IMR-90 (cell line): Measurements from ENCODE around the gene VASH1. TPM values are rescaled to one million over a fixed set of nuclear protein-coding genes. Genes with fewer than 3 reads are reported as not detected.

Source experiments
- ATAC-seq: fragments of 200-7000 bp; cut with Tn5 transposase; 2 replicates; pipeline ENCODE4 v1.9.1; 2020; ENCODE audit warnings: low read depth, mild to moderate bottlenecking, moderate library complexity
- BruUV-seq: library from RNA; stranded (reverse); fragments of 400-500 nt; replicated peaks from 2 replicates; lab custom pipeline; 2021; lab: Mats Ljungman, UMichigan
- CTCF ChIA-PET: fragments of 300-600 bp; formaldehyde crosslinking; extraction: SDS; loops from one replicate; lab custom pipeline; 2021; ENCODE audit warnings: antibody characterized with exemption; lab: Yijun Ruan, JAX
- POLR2A ChIA-PET: fragments of 300-600 bp; sonication (Branson Sonifier 250); formaldehyde crosslinking; loops from one replicate; lab custom pipeline; 2022; ENCODE audit warnings: antibody characterized with exemption; ENCODE audit not compliant: unreplicated experiment; lab: Charles Lee
- DNase-seq: peaks from one replicate; pipeline ENCODE4 v3.0.0; 2013
- H2AFZ ChIP-seq: replicated peaks from 2 replicates; pipeline ENCODE3; 2013; ENCODE audit warnings: low read length, mild to moderate bottlenecking; ENCODE audit not compliant: poor library complexity
- H2AK5ac ChIP-seq: 2 replicates; pipeline ENCODE4 v1.6.1; 2013; ENCODE audit warnings: low read depth, low read length, inconsistent platforms
- H2AK9ac ChIP-seq: replicated peaks from 2 replicates; pipeline ENCODE3; 2013; ENCODE audit warnings: mild to moderate bottlenecking, low read depth, low read length, moderate library complexity; ENCODE audit not compliant: poor library complexity
- H2BK120ac ChIP-seq: 2 replicates; pipeline ENCODE4 v1.6.1; 2013; ENCODE audit warnings: low read depth, low read length, inconsistent platforms
- H2BK15ac ChIP-seq: 3 replicates; pipeline ENCODE4 v1.6.1; 2013; ENCODE audit warnings: low read depth, low read length, inconsistent platforms
- H2BK20ac ChIP-seq: 2 replicates; pipeline ENCODE4 v1.6.1; 2013; ENCODE audit warnings: low read depth, mild to moderate bottlenecking, inconsistent platforms, low read length, moderate library complexity
- H2BK5ac ChIP-seq: 2 replicates; pipeline ENCODE4 v1.6.1; 2013; ENCODE audit warnings: mild to moderate bottlenecking, low read depth, low read length, inconsistent platforms; ENCODE audit not compliant: poor library complexity, severe bottlenecking
- H3K14ac ChIP-seq: replicated peaks from 2 replicates; pipeline ENCODE4 v1.6.1; 2013; ENCODE audit warnings: low read depth, low read length, inconsistent platforms
- H3K18ac ChIP-seq: 2 replicates; pipeline ENCODE4 v1.6.1; 2013; ENCODE audit warnings: low read depth, low read length, control low read depth
- H3K23ac ChIP-seq: 2 replicates; pipeline ENCODE4 v1.6.1; 2013; ENCODE audit warnings: low read depth, low read length, inconsistent platforms
- H3K27ac ChIP-seq: 2 replicates; pipeline ENCODE4 v1.5.1; 2013; ENCODE audit warnings: mild to moderate bottlenecking, control low read depth, low read length; ENCODE audit not compliant: insufficient read depth
- H3K27me3 ChIP-seq: 2 replicates; pipeline ENCODE4 v1.6.1; 2013; ENCODE audit warnings: low read length; ENCODE audit not compliant: control insufficient read depth, insufficient read depth
- H3K36me3 ChIP-seq: 2 replicates; pipeline ENCODE4 v1.6.1; 2013; ENCODE audit warnings: low read length, mixed read lengths; ENCODE audit not compliant: control insufficient read depth, insufficient read depth
- H3K4ac ChIP-seq: 2 replicates; pipeline ENCODE4 v1.6.1; 2013; ENCODE audit warnings: low read depth, low read length, inconsistent platforms
- H3K4me1 ChIP-seq: 2 replicates; pipeline ENCODE4 v1.6.1; 2013; ENCODE audit warnings: low read length, mixed read lengths; ENCODE audit not compliant: control insufficient read depth, insufficient read depth
- H3K4me2 ChIP-seq: 2 replicates; pipeline ENCODE4 v1.6.1; 2013; ENCODE audit warnings: low read depth, mild to moderate bottlenecking, control low read depth, low read length, moderate library complexity
- H3K4me3 ChIP-seq: 2 replicates; pipeline ENCODE4 v1.5.1; 2013; ENCODE audit warnings: low read depth, mild to moderate bottlenecking, control low read depth, low read length, moderate library complexity; ENCODE audit not compliant: insufficient read depth
- H3K56ac ChIP-seq: 2 replicates; pipeline ENCODE4 v1.6.1; 2013; ENCODE audit warnings: low read length, inconsistent platforms; ENCODE audit not compliant: insufficient read depth; ENCODE audit errors: extremely low read depth
- H3K79me1 ChIP-seq, 2 experiments: 2 replicates each; pipeline ENCODE4 v1.6.1; 2013; ENCODE audit warnings: low read length in 2 of 2, inconsistent platforms in 1 of 2, low read depth in 1 of 2
- H3K9ac ChIP-seq: 2 replicates; pipeline ENCODE4 v1.6.1; 2013; ENCODE audit warnings: low read depth, low read length, control low read depth
- H3K9me1 ChIP-seq: 2 replicates; pipeline ENCODE4 v1.6.1; 2013; ENCODE audit warnings: low read length, inconsistent platforms; ENCODE audit not compliant: insufficient read depth
- H3K9me3 ChIP-seq: 2 replicates; pipeline ENCODE4 v1.6.1; 2013; ENCODE audit warnings: low read length; ENCODE audit not compliant: control insufficient read depth, insufficient read depth
- H4K20me1 ChIP-seq: 2 replicates; pipeline ENCODE4 v1.6.1; 2013; ENCODE audit warnings: low read length, inconsistent platforms; ENCODE audit not compliant: insufficient read depth
- H4K5ac ChIP-seq: 2 replicates; pipeline ENCODE4 v1.6.1; 2013; ENCODE audit warnings: mild to moderate bottlenecking, low read depth, low read length, control low read depth
- H4K8ac ChIP-seq, 2 experiments: 2 replicates each; pipeline ENCODE4 v1.6.1; 2013; ENCODE audit warnings: low read depth in 2 of 2, low read length in 2 of 2, control low read depth in 1 of 2, inconsistent platforms in 1 of 2
- H4K91ac ChIP-seq: 2 replicates; pipeline ENCODE4 v1.6.1; 2013; ENCODE audit warnings: low read depth, low read length, inconsistent platforms; ENCODE audit not compliant: insufficient read depth
- BHLHE40 ChIP-seq: fragments of 150-350 bp; IDR thresholded peaks from 2 replicates; pipeline ENCODE4 v1.6.1; 2016; ENCODE audit warnings: mild to moderate bottlenecking, low read depth, low read length
- CEBPB ChIP-seq: IDR thresholded peaks from 2 replicates; pipeline ENCODE4 v1.6.1; 2012; ENCODE audit warnings: low read depth, low read length, improper control_type of control experiment
- CHD1 ChIP-seq: IDR thresholded peaks from 2 replicates; pipeline ENCODE4 v1.6.1; 2012; ENCODE audit warnings: low read depth, low read length, improper control_type of control experiment
- MAFK ChIP-seq: IDR thresholded peaks from 2 replicates; pipeline ENCODE4 v1.6.1; 2012; ENCODE audit warnings: low read depth, low read length, improper control_type of control experiment
- MAZ ChIP-seq: IDR thresholded peaks from 2 replicates; pipeline ENCODE4 v1.6.1; 2012; ENCODE audit warnings: low read depth, mild to moderate bottlenecking, low read length, improper control_type of control experiment, moderate library complexity, borderline replicate concordance
- MXI1 ChIP-seq: IDR thresholded peaks from 2 replicates; pipeline ENCODE4 v1.6.1; 2012; ENCODE audit warnings: low read depth, mild to moderate bottlenecking, low read length, moderate library complexity, borderline replicate concordance
- POLR2A ChIP-seq: IDR thresholded peaks from 2 replicates; pipeline ENCODE4 v1.6.1; 2012; ENCODE audit warnings: mild to moderate bottlenecking, low read depth, low read length
- RCOR1 ChIP-seq: IDR thresholded peaks from 2 replicates; pipeline ENCODE4 v1.6.1; 2012; ENCODE audit warnings: mild to moderate bottlenecking, low read length, improper control_type of control experiment; ENCODE audit not compliant: insufficient replicate concordance
- RFX5 ChIP-seq: IDR thresholded peaks from 2 replicates; pipeline ENCODE4 v1.8.0; 2012; ENCODE audit warnings: low read depth, mild to moderate bottlenecking, low read length, moderate library complexity
- SMC3 ChIP-seq: fragments of 150-350 bp; IDR thresholded peaks from 2 replicates; pipeline ENCODE4 v1.6.1; 2016; ENCODE audit warnings: low read depth, mild to moderate bottlenecking, antibody characterized with exemption, low read length, moderate library complexity
- WGBS, 2 experiments: methylation state at CpG; one replicate each; pipeline versions ENCODE4 v1.1.5 to v1.1.7; 2013; ENCODE audit warnings: missing lambda C conversion rate in 2 of 2; ENCODE audit not compliant: insufficient read length in 1 of 2; ENCODE audit errors: extremely low coverage in 2 of 2; 5-methylcytosine and 5-hydroxymethylcytosine counted together
- dilution Hi-C: fragments of 300-500 bp; cut with HindIII; formaldehyde crosslinking; loops from one replicate; pipeline ENCODE4 v1.14.3; 2018; ENCODE audit warnings: low sequenced_read_pairs; ENCODE audit not compliant: unreplicated experiment
- in situ Hi-C: fragments of 300-500 bp; cut with MboI; formaldehyde crosslinking; loops from 3 replicates; pipeline ENCODE4 v1.14.3; 2019; ENCODE audit warnings: low sequenced_read_pairs, inconsistent platforms, mixed read lengths
- intact Hi-C: fragments of 100-400 bp; cut with micrococcal nuclease; formaldehyde crosslinking; loops from 2 replicates; pipeline ENCODE4 v1.10.0; 2022
- polyA plus RNA-seq, 3 experiments: library from polyadenylated mRNA; depleted of rRNA; stranded (reverse); fragments of >200 nt; gene quantifications; 2 replicates each; pipeline ENCODE4 v1.2.3, GENCODE V29; 2012; ENCODE audit warnings: low replicate concordance in 1 of 3
- total RNA-seq: library from RNA; depleted of rRNA; stranded (reverse); fragments of >200 nt; gene quantifications from 2 replicates; pipeline ENCODE4 v1.2.3, GENCODE V29; 2012
- TF ChIP-seq, protein P1 (sequence below): conservative IDR thresholded peaks from 2 replicates; pipeline ENCODE4 v1.5.1; 2012; ENCODE audit warnings: mild to moderate bottlenecking, low read depth, low read length, improper control_type of control experiment
- TF ChIP-seq, protein P2 (sequence below): fragments of 150-350 bp; IDR thresholded peaks from 2 replicates; pipeline ENCODE4 v1.6.1; 2017; ENCODE audit warnings: mild to moderate bottlenecking, antibody characterized with exemption, low read length, low read depth

VASH1 gene
- total and polyA plus RNA-seq, 2 of the 4 experiments (the other 2 are of a cell fraction) = 2.0 to 9.5 TPM

DNA sequence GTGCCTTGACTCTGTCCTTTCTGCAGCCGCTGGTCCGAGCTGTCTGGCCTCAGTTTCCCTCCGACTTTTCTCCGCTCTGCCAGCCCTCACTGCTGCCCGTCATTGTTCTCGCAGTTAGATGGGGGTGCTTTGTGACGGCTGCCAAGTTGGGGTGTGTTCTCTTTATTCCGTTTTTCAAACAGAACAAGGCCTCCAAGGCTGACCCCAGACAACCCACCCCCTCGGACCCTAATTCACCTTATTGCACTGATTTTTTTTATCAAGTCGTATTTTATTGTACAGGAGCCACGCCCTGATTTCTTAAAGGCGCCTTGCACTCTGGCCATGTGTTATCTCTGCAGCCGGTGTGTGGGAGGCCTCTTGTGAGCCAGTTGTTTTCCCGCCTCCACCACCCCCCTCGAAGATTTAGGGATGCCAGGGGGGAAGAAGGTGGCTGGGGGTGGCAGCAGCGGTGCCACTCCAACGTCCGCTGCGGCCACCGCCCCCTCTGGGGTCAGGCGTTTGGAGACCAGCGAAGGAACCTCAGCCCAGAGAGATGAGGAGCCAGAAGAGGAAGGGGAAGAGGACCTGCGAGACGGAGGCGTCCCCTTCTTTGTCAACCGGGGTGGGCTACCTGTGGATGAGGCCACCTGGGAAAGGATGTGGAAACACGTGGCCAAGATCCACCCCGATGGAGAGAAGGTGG is 1.3 kb downstream of the VASH1 start:
- Histone ChIP-seq H2BK20ac (no peak overlapping the region), H3K4me3 (peak overlapping the region; percentile 87), H3K9me3 (no peaks in the 10 kb centered on the region), H3K4ac (no peak overlapping the region), H3K14ac (no peak overlapping the region), H3K9me1 (peaks cover 6% of the 10 kb centered on the region; the same call in 1 of the 2 replicates), H3K27ac (no peak overlapping the region; the same call in 1 of the 2 replicates), H3K36me3 (no peaks in the 10 kb centered on the region), H3K56ac (no peak overlapping the region), H4K5ac (0 out of 2 replicates have a peak overlapping the region, but pooled peaks have one; percentile 37), H2BK120ac (no peak overlapping the region), H2AK9ac (peak overlapping the region; percentile 67), H2AFZ (peak overlapping the region; percentile 94), H4K91ac (no peak overlapping the region), H2BK15ac (no peak overlapping the region), H3K18ac (no peak overlapping the region), H3K23ac (peak overlapping the region; percentile 41; the same call in 1 of the 2 replicates), H3K27me3 (no peaks in the 10 kb centered on the region; the same call in 1 of the 2 replicates), H3K9ac (peak overlapping the region; percentile 56), H4K8ac (peak overlapping the region in 1 of 2 experiments; percentile 5; a peak in 1 of 4 replicates), H2BK5ac (no peak overlapping the region), H3K79me1 (no peaks in the 10 kb centered on the region), H2AK5ac (no peak overlapping the region; the same call in 1 of the 2 replicates), H3K4me2 (peak overlapping the region; percentile 97), H4K20me1 (no peaks in the 10 kb centered on the region), H3K4me1 (peaks cover 8% of the 10 kb centered on the region; the same call in 1 of the 2 replicates)
- CTCF ChIA-PET = no interaction called here
- POLR2A ChIA-PET = no interaction called here
- no peak for DNase-seq
- no TSS peak for BruUV-seq
- in situ Hi-C loops (no loop called here), dilution Hi-C loops (no loop called here), intact Hi-C loops (no loop called here)
- TF ChIP-seq RCOR1 = no peak
- no peak for TF ChIP-seq CEBPB
- TF ChIP-seq MAFK = no peak
- TF ChIP-seq SMC3 = no peak
- TF ChIP-seq POLR2A = no peak
- TF ChIP-seq, protein P1, sequence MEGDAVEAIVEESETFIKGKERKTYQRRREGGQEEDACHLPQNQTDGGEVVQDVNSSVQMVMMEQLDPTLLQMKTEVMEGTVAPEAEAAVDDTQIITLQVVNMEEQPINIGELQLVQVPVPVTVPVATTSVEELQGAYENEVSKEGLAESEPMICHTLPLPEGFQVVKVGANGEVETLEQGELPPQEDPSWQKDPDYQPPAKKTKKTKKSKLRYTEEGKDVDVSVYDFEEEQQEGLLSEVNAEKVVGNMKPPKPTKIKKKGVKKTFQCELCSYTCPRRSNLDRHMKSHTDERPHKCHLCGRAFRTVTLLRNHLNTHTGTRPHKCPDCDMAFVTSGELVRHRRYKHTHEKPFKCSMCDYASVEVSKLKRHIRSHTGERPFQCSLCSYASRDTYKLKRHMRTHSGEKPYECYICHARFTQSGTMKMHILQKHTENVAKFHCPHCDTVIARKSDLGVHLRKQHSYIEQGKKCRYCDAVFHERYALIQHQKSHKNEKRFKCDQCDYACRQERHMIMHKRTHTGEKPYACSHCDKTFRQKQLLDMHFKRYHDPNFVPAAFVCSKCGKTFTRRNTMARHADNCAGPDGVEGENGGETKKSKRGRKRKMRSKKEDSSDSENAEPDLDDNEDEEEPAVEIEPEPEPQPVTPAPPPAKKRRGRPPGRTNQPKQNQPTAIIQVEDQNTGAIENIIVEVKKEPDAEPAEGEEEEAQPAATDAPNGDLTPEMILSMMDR = no peak
- TF ChIP-seq RFX5 = no peak
- TF ChIP-seq MXI1 = no peak
- TF ChIP-seq, protein P2, sequence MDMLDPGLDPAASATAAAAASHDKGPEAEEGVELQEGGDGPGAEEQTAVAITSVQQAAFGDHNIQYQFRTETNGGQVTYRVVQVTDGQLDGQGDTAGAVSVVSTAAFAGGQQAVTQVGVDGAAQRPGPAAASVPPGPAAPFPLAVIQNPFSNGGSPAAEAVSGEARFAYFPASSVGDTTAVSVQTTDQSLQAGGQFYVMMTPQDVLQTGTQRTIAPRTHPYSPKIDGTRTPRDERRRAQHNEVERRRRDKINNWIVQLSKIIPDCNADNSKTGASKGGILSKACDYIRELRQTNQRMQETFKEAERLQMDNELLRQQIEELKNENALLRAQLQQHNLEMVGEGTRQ = no peak
- no peak for TF ChIP-seq CHD1
- no peak for TF ChIP-seq BHLHE40
- no peak for TF ChIP-seq MAZ
- 89% methylated on average over 6 of the region's 28 CpGs; no CpG with 5 or more reads in 1 of the 2 experiments for WGBS, 2 experiments
- no peak for ATAC-seq
